H1 (cell line): ENCODE data around the gene TBCD. TPM values are rescaled to one million over a fixed set of nuclear protein-coding genes. Genes with fewer than 3 reads are reported as not detected.

Experiments used
- CTCF ChIA-PET: fragments of 300-600 bp; sonication (Branson Sonifier 250); formaldehyde crosslinking; loops from one replicate; lab custom pipeline; 2021; ENCODE audit not compliant: partially characterized antibody; lab: Charles Lee
- POLR2A ChIA-PET: fragments of 300-600 bp; sonication (Branson Sonifier 250); formaldehyde crosslinking; loops from one replicate; lab custom pipeline; 2021; ENCODE audit warnings: inconsistent platforms; ENCODE audit not compliant: partially characterized antibody; lab: Charles Lee
- DNase-seq, 2 experiments: peaks; one replicate each; pipeline versions ENCODE4 v3.0.0 to v3.0.0-alpha.2; 2010 to 2022; ENCODE audit warnings: low spot score in 2 of 2, low read depth in 1 of 2, mixed read lengths in 1 of 2
- FAIRE-seq: peaks from 2 replicates; lab custom pipeline; 2011; peaks lifted over from hg19 to GRCh38; lab: Jason Lieb, UNC
- H2AFZ ChIP-seq: 2 replicates; pipeline ENCODE4 v1.8.1; 2012; ENCODE audit warnings: low read length, inconsistent platforms
- H2AK5ac ChIP-seq: 2 replicates; pipeline ENCODE4 v1.6.1; 2013; ENCODE audit warnings: low read depth, low read length
- H2BK120ac ChIP-seq: replicated peaks from 2 replicates; pipeline ENCODE3; 2013; ENCODE audit warnings: low read depth, low read length, inconsistent platforms
- H2BK12ac ChIP-seq: 2 replicates; pipeline ENCODE4 v1.6.1; 2013; ENCODE audit warnings: low read depth, low read length
- H2BK15ac ChIP-seq: 2 replicates; pipeline ENCODE4 v1.6.1; 2013; ENCODE audit warnings: low read length
- H2BK20ac ChIP-seq: 2 replicates; pipeline ENCODE4 v1.6.1; 2013; ENCODE audit warnings: low read length
- H2BK5ac ChIP-seq: 2 replicates; pipeline ENCODE4 v1.6.1; 2013; ENCODE audit warnings: low read depth, low read length
- H3K14ac ChIP-seq: 2 replicates; pipeline ENCODE4 v1.6.1; 2013; ENCODE audit warnings: inconsistent platforms; ENCODE audit not compliant: insufficient read length
- H3K18ac ChIP-seq: 2 replicates; pipeline ENCODE4 v1.6.1; 2013; ENCODE audit warnings: low read length; ENCODE audit errors: extremely low read depth
- H3K23ac ChIP-seq: 2 replicates; pipeline ENCODE4 v1.6.1; 2013; ENCODE audit warnings: inconsistent platforms; ENCODE audit not compliant: insufficient read length
- H3K23me2 ChIP-seq: 2 replicates; pipeline ENCODE4 v1.6.1; 2013; ENCODE audit warnings: low read depth, low read length
- H3K27ac ChIP-seq: 2 replicates; pipeline ENCODE4 v1.6.1; 2011; ENCODE audit warnings: low read depth, low read length, inconsistent platforms
- H3K27me3 ChIP-seq, 4 experiments: replicated peaks in 1 of 4; 1 replicate in 1 of 4; 2 replicates in 3 of 4; pipeline versions ENCODE4 v1.6.1 to v1.8.1; 2011 to 2013; ENCODE audit warnings: low read length in 3 of 4, mild to moderate bottlenecking in 3 of 4, inconsistent platforms in 2 of 4, mixed read lengths in 2 of 4, moderate library complexity in 1 of 4; ENCODE audit not compliant: control insufficient read depth in 3 of 4, insufficient read depth in 3 of 4; ENCODE audit errors: extremely low read depth in 1 of 4
- H3K36me3 ChIP-seq, 4 experiments: 2 replicates each; pipeline versions ENCODE4 v1.6.1 to v1.8.1; 2011 to 2013; ENCODE audit warnings: mild to moderate bottlenecking in 4 of 4, low read length in 3 of 4, moderate library complexity in 2 of 4, control low read depth in 1 of 4, inconsistent platforms in 1 of 4; ENCODE audit not compliant: insufficient read depth in 4 of 4, control insufficient read depth in 2 of 4
- H3K4ac ChIP-seq: replicated peaks from 2 replicates; pipeline ENCODE3; 2013; ENCODE audit warnings: low read length, low read depth, mixed read lengths, inconsistent platforms; ENCODE audit not compliant: insufficient read length
- H3K4me1 ChIP-seq, 4 experiments: replicated peaks in 1 of 4; 1 replicate in 1 of 4; 2 replicates in 3 of 4; pipeline versions ENCODE4 v1.6.1 to v1.8.1; 2011 to 2013; ENCODE audit warnings: low read length in 3 of 4, inconsistent platforms in 2 of 4, mixed read lengths in 1 of 4; ENCODE audit not compliant: insufficient read depth in 4 of 4, control insufficient read depth in 3 of 4
- H3K4me2 ChIP-seq, 2 experiments: 2 replicates each; pipeline versions ENCODE4 v1.6.1 to v1.8.1; 2011 to 2013; ENCODE audit warnings: low read depth in 2 of 2, low read length in 2 of 2, control low read depth in 1 of 2, inconsistent platforms in 1 of 2, mild to moderate bottlenecking in 1 of 2; ENCODE audit not compliant: insufficient read depth in 1 of 2
- H3K4me3 ChIP-seq, 4 experiments: fragments of 200-600, 300-600 bp in 1 of 4; sonication (generic), shearing (Covaris generic), sonication (Bioruptor Twin) in 1 of 4; 2 replicates each; pipeline versions ENCODE4 v1.5.1 to v1.8.1; 2011 to 2016; ENCODE audit warnings: low read length in 4 of 4, low read depth in 3 of 4, control low read depth in 2 of 4, inconsistent platforms in 2 of 4, mild to moderate bottlenecking in 2 of 4, mixed read lengths in 1 of 4, moderate library complexity in 1 of 4; ENCODE audit not compliant: insufficient read depth in 2 of 4; ENCODE audit errors: extremely low read depth in 1 of 4
- H3K56ac ChIP-seq: replicated peaks from 2 replicates; pipeline ENCODE3; 2013; ENCODE audit warnings: low read depth, mild to moderate bottlenecking, mixed read lengths, low read length, inconsistent platforms; ENCODE audit not compliant: insufficient read length
- H3K79me1 ChIP-seq: 2 replicates; pipeline ENCODE4 v1.6.1; 2013; ENCODE audit warnings: low read depth, low read length, control low read depth
- H3K79me2 ChIP-seq, 2 experiments: 2 replicates each; pipeline versions ENCODE4 v1.6.1 to v1.8.1; 2012 to 2013; ENCODE audit warnings: low read length in 2 of 2, mild to moderate bottlenecking in 2 of 2, inconsistent platforms in 1 of 2; ENCODE audit not compliant: insufficient read depth in 2 of 2, control insufficient read depth in 1 of 2
- H3K9ac ChIP-seq, 4 experiments: replicated peaks in 1 of 4; 1 replicate in 1 of 4; 2 replicates in 3 of 4; pipeline versions ENCODE4 v1.6.1 to v1.8.1; 2011 to 2013; ENCODE audit warnings: low read depth in 3 of 4, low read length in 3 of 4, control low read depth in 2 of 4, mild to moderate bottlenecking in 2 of 4, moderate library complexity in 2 of 4, inconsistent platforms in 1 of 4; ENCODE audit errors: extremely low read depth in 1 of 4
- H3K9me3 ChIP-seq, 2 experiments: 2 replicates each; pipeline versions ENCODE4 v1.6.1 to v1.8.1; 2012 to 2013; ENCODE audit warnings: mild to moderate bottlenecking in 2 of 2, moderate library complexity in 2 of 2, control low read depth in 1 of 2, inconsistent platforms in 1 of 2, low read depth in 1 of 2, low read length in 1 of 2, mixed read lengths in 1 of 2; ENCODE audit not compliant: insufficient read depth in 2 of 2
- H4K20me1 ChIP-seq, 2 experiments: replicated peaks in 1 of 2; 2 replicates each; pipeline versions ENCODE3 to v1.8.1; 2011 to 2013; ENCODE audit warnings: inconsistent platforms in 2 of 2, low read length in 2 of 2, mild to moderate bottlenecking in 1 of 2; ENCODE audit not compliant: insufficient read depth in 2 of 2, control insufficient read depth in 1 of 2
- H4K5ac ChIP-seq: 2 replicates; pipeline ENCODE4 v1.6.1; 2013; ENCODE audit warnings: low read length, low read depth, mixed read lengths, inconsistent platforms; ENCODE audit not compliant: insufficient read length
- H4K8ac ChIP-seq: 2 replicates; pipeline ENCODE4 v1.8.0; 2013; ENCODE audit warnings: mild to moderate bottlenecking, moderate library complexity, low read length, inconsistent platforms; ENCODE audit not compliant: insufficient read depth; ENCODE audit errors: extremely low read depth
- H4K91ac ChIP-seq: replicated peaks from 2 replicates; pipeline ENCODE3; 2013; ENCODE audit warnings: low read length, mixed read lengths, inconsistent platforms; ENCODE audit not compliant: insufficient read length
- BACH1 ChIP-seq: IDR thresholded peaks from 2 replicates; pipeline ENCODE4 v1.6.1; 2012; ENCODE audit warnings: low read length, improper control_type of control experiment
- CREB1 ChIP-seq: IDR thresholded peaks from 2 replicates; pipeline ENCODE4 v1.6.1; 2012; ENCODE audit warnings: inconsistent platforms
- HDAC2 ChIP-seq, 2 experiments: fragments of 300-600 bp in 1 of 2; sonication (generic) in 1 of 2; IDR thresholded peaks; 2 replicates each; pipeline ENCODE4 v1.6.1; 2011 to 2012; ENCODE audit warnings: low read depth in 2 of 2, low read length in 2 of 2, mild to moderate bottlenecking in 2 of 2, moderate library complexity in 2 of 2, borderline replicate concordance in 1 of 2, inconsistent platforms in 1 of 2
- HDAC6 ChIP-seq: IDR thresholded peaks from one replicate; pipeline ENCODE4 v1.7.1; 2012; ENCODE audit warnings: low read depth, mild to moderate bottlenecking, inconsistent platforms, low read length, moderate library complexity
- JUN ChIP-seq: IDR thresholded peaks from 2 replicates; pipeline ENCODE4 v1.6.1; 2011; ENCODE audit warnings: low read depth, mild to moderate bottlenecking, improper control_type of control experiment, low read length
- KDM4A ChIP-seq: IDR thresholded peaks from one replicate; pipeline ENCODE4 v1.7.1; 2012; ENCODE audit warnings: low read depth, mild to moderate bottlenecking, moderate library complexity, low read length, inconsistent platforms; ENCODE audit not compliant: severe bottlenecking
- MAFK ChIP-seq: IDR thresholded peaks from 2 replicates; pipeline ENCODE4 v1.6.1; 2012; ENCODE audit warnings: low read depth, mild to moderate bottlenecking, improper control_type of control experiment, low read length
- RNF2 ChIP-seq: fragments of 200-900, 300-1000 bp; sonication (generic); IDR thresholded peaks from 2 replicates; pipeline ENCODE4 v1.7.1; 2016; ENCODE audit warnings: borderline replicate concordance, low read depth, mild to moderate bottlenecking, antibody characterized with exemption, low read length; ENCODE audit not compliant: poor library complexity, severe bottlenecking; ENCODE audit errors: missing control alignments
- WGBS, 2 experiments: shearing (Covaris generic) in 1 of 2; methylation state at CpG; one replicate each; pipeline versions ENCODE4 v1.1.6 to v1.1.7; 2013 to 2015; ENCODE audit warnings: low lambda C conversion rate in 2 of 2, mixed read lengths in 2 of 2, inconsistent platforms in 1 of 2, low coverage in 1 of 2, missing lambda C conversion rate in 1 of 2; ENCODE audit not compliant: insufficient replicate concordance in 2 of 2, insufficient coverage in 1 of 2, insufficient read length in 1 of 2; ENCODE audit errors: extremely low coverage in 1 of 2, missing lambda C conversion rate in 1 of 2; 5-methylcytosine and 5-hydroxymethylcytosine counted together
- polyA plus RNA-seq, 7 experiments: library from polyadenylated mRNA; depleted of rRNA in 3 of 7; stranded (reverse) in 5 of 7; unstranded in 2 of 7; fragments of >200 nt in 5 of 7; fragments of 200-250 nt in 2 of 7; gene quantifications; 1 replicate in 5 of 7; 2 replicates in 1 of 7; 4 replicates in 1 of 7; pipeline versions ENCODE4 v1.2.1 to v1.2.3, GENCODE V29; 2011 to 2013; ENCODE audit warnings: missing spikeins in 2 of 7, mixed read lengths in 2 of 7
- total RNA-seq: library from RNA; stranded (reverse); fragmentation: NEBNext Ultra II Directional; extraction: Animal tissue kit (Norgen Biotek cat#: 25700); gene quantifications from 2 replicates; pipeline ENCODE4 v1.2.1, GENCODE V29; 2021
- TF ChIP-seq, protein P1 (sequence below): IDR thresholded peaks from 2 replicates; pipeline ENCODE4 v1.6.1; 2011; ENCODE audit warnings: low read depth, mild to moderate bottlenecking, low read length; ENCODE audit not compliant: insufficient read depth

TBCD gene
- total and polyA plus RNA-seq, 2 of the 8 experiments (the other 6 are each of a cell fraction or from before 2014, with no cell fraction given), result 118 to 162 TPM

DNA sequence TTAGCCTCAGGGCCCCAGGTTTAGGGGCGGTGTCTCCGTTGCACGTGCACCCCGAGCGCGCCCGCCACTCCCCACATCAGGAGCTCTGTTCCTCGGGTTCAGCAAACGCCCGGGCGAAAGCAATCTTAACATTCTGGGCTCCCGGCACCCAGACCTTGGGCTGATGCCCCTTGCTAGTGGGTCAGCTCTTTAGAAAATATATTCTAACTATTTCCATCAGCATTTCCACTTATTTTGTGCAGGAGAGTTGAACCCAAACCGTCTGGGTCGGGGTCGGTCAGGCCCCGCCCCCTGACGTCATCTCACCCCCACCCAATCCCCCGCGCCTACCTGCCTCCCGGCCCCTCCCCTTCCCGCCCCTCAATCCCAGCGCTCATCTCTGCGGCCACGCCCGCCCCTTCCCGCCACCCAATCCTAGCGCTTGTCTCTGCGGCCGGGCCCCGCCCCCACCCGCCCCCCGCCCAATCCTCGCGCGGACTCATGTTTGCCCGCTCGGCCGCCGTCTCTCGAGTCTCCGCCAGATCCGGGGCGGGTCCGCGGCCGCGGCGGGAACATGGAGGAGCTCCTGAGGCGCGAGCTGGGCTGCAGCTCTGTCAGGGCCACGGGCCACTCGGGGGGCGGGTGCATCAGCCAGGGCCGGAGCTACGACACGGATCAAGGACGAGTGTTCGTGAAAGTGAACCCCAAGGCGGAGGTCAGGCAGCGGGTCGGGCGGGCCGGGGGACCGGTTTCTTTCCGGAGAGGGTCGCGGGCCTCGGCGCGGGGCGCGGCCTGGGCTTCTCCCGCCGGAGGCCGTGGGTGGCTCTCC lies 35.5 kb upstream of the TBCD start, which contains the start of gene FN3KRP:
FN3KRP (plus strand) TSS at position 504 of the 808 bp plus-strand sequence; CDS start at position 554, 50 bp downstream.
- CTCF ChIA-PET, result interaction anchor here (0.7 to 1.6 kb wide), 8 partner anchors 9 to 142 kb away, joined by 3 to 6 read pairs (median 3); no protein-coding TSS in a partner anchor
- FAIRE-seq (no peak), DNase-seq (peak; percentile 84 to 86)
- H3K56ac ChIP-seq, result peak within 1 kb of the TSS; percentile 46
- H4K91ac ChIP-seq, result no peak within 1 kb of the TSS
- H3K4me2 ChIP-seq, result peak within 1 kb of the TSS; percentile 78 to 81
- H3K4ac ChIP-seq, result no peak within 1 kb of the TSS
- H2AFZ ChIP-seq, result 0 out of 2 replicates have a peak within 1 kb of the TSS, but pooled peaks have one; percentile 47
- H3K9ac ChIP-seq, result peak within 1 kb of the TSS; percentile 48 to 69 (median 59)
- H2BK5ac ChIP-seq, result no peak within 1 kb of the TSS
- H3K4me3 ChIP-seq, result peak within 1 kb of the TSS; percentile 65 to 91 (median 72)
- no peak within 1 kb of the TSS for H2AK5ac ChIP-seq
- H3K36me3 ChIP-seq, result no peaks in the 10 kb centered on the region; a peak in 2 of 8 replicates
- H3K18ac ChIP-seq, result no peak within 1 kb of the TSS
- H4K20me1 ChIP-seq, result peaks cover 2 to 9% of the 10 kb centered on the region in 2 experiments
- no peak within 1 kb of the TSS for H2BK20ac ChIP-seq
- H3K23ac ChIP-seq, result no peak within 1 kb of the TSS
- peaks cover 2 to 5% of the 10 kb centered on the region in 2 experiments; a peak in 2 of 4 replicates for H3K79me2 ChIP-seq
- no peak within 1 kb of the TSS for H3K14ac ChIP-seq
- H4K8ac ChIP-seq, result peak within 1 kb of the TSS; percentile 79; the same call in 1 of the 2 replicates
- 0 out of 7 replicates have a peak, but pooled peaks cover 0 to 2% (median 0%) of the 10 kb centered on the region in 4 experiments for H3K27me3 ChIP-seq
- H3K27ac ChIP-seq, result no peak within 1 kb of the TSS
- no peaks in the 10 kb centered on the region for H3K9me3 ChIP-seq
- no peak within 1 kb of the TSS for H2BK120ac ChIP-seq
- peaks cover 0 to 5% (median 0%) of the 10 kb centered on the region in 4 experiments; a peak in 2 of 7 replicates for H3K4me1 ChIP-seq
- H3K79me1 ChIP-seq, result peaks cover 6% of the 10 kb centered on the region
- POLR2A ChIA-PET, result interaction anchor here (0.7 to 2.0 kb wide), 4 partner anchors 18 to 39 kb away, joined by 3 to 7 read pairs (median 4); partner anchors contain the start of genes FN3K and RAB40B
- H2BK12ac ChIP-seq, result no peak within 1 kb of the TSS
- no peak within 1 kb of the TSS for H4K5ac ChIP-seq
- peaks cover 16% of the 10 kb centered on the region for H3K23me2 ChIP-seq
- WGBS, 2 experiments, result 0% methylated on average over 39 of the region's 75 CpGs; no CpG with 5 or more reads in 1 of the 2 experiments
- H2BK15ac ChIP-seq, result no peak within 1 kb of the TSS
- TF ChIP-seq JUN (no peak), HDAC6 (no peak), KDM4A (peak; percentile 63), HDAC2 (IDR thresholded peaks at IDR 0.05; ENCODE audit: borderline replicate concordance in 1 of 2, low read depth in 2 of 2, low read length in 2 of 2) (no peak), MAFK (no peak), CREB1 (peak; percentile 60; the same call in 1 of the 2 replicates), BACH1 (no peak), RNF2 (no peak)
- TF ChIP-seq, protein P1, sequence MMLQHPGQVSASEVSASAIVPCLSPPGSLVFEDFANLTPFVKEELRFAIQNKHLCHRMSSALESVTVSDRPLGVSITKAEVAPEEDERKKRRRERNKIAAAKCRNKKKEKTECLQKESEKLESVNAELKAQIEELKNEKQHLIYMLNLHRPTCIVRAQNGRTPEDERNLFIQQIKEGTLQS, result no peak
